ENCODE measurements around the gene SBNO2. TPM values are rescaled to one million over a fixed set of nuclear protein-coding genes. Genes with fewer than 3 reads are reported as not detected.
"Not testable (repeated sequence)": the region's sequence is repeated elsewhere in the genome, so short reads cannot be mapped to it uniquely, and the experiment has no call there.

The SBNO2 gene
- total RNA-seq, 1 donor from 2014 or later: 4.1 TPM

DNA sequence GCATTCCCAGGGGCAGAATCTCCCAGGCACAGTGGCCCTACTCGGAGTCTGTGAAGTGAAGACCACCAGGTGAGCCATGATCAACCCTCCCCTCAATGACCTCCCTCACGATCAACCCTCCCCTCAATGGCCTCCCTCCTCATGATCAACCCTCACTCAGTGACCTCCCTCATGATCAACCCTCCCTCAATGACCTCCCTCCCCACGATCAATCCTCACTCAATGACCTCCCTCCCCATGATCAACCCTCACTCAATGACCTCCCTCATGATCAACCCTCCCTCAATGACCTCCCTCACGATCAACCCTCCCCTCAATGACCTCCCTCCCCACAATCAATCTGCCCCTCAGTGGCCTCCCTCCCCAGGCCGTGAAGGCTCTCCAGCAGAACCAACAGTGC is 32.1 kb downstream of the SBNO2 start:
- FAIRE-seq (no peak), DNase-seq (ENCODE audit: low spot score in 2 of 2) (no peak)

DNA sequence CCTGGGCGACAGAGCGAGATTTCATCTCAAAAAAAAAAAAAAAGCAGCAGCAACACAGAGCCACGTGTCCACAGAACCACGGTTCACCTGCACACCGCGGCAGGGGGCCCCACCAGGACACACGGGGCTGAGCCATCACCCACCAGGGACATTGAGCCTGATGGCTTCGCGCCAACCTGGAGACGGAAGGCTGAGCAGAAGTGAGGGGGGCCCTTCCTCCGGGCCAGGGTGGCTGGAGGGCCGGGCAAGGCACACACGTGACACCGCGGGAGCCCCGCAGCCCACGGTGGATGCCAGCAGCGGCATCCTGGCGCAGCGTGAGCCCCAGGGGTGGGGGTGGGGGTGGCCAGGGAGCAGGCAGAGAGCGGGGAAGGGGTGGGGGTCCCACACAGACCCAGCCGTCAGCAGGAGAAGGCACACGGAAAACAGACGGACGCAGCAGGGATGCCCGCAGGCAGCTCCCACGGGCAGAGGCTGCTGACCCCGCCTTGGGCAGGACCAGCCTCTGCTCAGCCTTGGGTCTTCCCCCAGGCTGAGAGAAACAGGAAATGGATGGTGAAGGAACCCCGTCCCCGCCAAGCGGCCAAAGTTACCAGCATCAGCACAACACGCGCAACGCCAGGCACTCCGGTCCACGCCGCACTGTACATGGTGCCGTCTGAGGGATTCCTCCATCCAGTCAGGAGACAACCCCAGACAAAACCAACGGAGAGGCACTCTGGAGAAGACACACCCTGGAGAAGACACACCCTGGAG is 33.6 kb downstream of the SBNO2 start:
- FAIRE-seq (no peak), DNase-seq (ENCODE audit: low spot score in 2 of 2) (no peak)

DNA sequence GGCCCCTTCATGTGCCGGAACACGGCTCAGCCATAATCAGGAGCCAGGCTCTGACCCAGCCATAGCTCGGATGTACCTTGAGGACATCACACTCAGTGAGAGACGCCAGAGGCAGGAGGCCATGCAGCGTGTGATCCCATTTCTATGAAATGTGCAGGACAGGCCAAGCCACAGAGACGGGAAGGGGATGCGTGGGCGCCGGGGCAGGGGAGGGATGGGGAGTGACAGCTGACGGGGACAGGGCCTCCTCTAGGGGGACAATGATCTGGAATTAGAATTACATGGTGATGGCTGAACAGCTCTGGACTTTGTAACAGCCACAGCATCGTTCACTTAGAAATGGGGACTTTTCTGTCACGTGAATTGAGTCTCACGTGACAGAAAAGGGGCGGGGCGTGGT is 34.9 kb downstream of the SBNO2 start:
- FAIRE-seq (no peak), DNase-seq (ENCODE audit: low spot score in 2 of 2) (no peak)

DNA sequence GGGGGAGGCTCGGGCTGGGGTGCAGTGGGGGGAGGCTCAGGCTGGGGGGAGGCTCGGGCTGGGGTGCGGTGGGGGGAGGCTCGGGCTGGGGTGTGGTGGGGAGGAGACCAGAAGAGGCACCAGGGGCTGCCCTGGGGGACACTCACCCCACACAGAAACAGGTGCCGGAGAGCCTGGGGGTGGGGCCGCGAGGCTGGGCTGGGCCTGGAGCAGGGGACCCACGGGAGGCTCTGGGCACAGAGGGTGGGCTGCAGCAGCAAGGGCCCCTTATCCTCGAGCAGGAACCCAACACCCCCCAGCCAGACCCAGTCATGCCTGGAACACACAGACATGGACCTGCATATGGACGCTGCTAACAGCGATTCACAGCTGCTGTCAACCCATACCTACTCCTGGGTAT is 35.9 kb downstream of the SBNO2 start:
- FAIRE-seq (no peak), DNase-seq (ENCODE audit: low spot score in 2 of 2) (no peak)

DNA sequence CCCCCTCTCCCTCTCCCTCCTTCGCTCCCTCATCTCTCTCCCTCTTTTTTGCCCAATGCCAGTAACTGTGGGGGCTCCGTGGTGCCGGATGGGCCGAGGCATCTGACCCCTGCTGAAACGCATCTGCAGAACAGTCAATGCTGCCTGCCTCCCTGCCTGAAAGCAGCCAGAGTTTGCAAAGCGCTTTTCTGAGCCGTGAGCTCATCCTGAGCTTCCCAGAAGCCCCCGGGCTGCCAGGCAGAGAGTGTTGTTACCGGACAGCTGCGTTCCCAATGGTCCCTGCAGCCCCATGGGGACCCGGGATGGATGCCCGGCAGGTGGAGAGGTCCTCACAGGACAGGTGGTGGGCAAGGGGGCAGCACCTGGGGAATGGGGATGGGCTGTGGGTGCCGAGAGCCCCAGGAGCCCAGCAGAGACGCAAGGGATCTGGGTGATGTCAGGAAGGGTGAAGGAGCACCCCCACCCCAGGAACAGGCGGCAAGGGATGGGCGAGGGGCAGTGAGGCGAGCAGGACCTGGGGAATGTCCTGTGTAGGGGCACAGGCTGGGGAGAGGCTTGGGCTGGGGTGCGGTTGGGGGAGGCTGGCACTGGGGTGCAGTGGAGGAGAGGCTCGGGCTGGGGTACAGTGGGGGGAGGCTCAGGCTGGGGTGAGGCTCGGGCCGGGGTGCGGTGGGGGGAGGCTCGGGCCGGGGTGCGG is 37.3 kb downstream of the SBNO2 start:
- FAIRE-seq: no peak
- no peak for DNase-seq (ENCODE audit: low spot score in 2 of 2)

DNA sequence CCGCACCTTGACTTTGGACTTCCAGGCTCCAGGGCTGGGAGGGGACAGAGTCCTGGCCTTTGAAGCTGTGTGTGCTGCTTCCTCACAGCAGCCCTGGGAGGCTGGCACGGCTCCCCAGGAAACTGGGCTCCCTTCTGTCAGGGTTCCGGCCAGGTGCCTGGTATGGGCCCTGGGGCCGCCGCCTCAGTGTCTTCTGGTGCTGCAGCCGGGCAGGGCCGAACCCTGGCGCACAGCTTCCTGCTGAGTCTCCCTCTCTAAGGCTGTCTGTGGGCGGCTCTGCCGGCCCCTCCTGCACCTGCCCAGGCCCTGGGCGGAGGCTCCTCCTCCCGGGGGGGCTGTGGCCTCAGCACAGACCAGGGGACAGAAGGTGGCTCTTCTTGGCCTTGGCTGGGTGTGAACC is 37.9 kb downstream of the SBNO2 start:
- DNase-seq (ENCODE audit: low spot score in 2 of 2): no peak

DNA sequence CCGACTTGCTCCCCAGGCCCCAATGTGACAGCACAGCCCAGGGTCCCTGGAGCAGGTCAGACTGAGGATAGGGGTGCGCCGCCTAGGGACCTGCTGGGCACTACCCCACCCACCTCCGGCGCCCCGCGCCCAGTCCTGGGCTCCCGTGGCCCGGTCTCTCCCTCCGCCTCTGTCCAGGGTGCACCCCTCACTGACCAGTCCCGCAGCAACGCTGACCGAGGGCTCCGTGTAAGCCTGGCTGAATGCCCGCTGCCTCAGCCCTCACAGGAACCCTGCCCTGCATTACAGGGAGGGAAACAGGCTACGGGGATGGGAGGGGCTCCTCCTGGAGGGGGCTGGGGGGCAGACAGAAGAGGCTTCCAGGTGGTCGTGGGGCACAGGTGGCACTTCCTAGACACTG is 38.6 kb downstream of the SBNO2 start:
- FAIRE-seq (no peak), DNase-seq (ENCODE audit: low spot score in 2 of 2) (no peak)

More for the DNA sequence above, 37.9 kb downstream of the SBNO2 start:
- FAIRE-seq: no peak

DNA sequence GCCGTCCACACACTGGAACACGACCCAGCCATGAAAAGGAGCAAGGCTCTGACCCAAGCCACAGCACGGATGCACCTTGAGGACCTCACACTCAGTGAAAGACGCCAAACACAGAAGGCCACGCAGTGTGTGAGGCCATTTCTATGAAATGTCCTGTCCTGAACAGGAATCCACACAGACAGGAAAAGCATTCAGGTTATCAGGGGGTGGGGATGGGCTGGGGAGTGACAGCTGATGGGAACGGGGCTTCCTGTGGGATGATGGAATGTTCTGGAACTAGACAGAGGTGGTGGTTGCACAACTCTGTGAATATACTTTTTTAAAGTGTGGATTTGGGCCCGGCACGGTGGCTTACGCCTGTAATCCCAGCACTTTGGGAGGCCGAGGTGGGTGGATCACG is 39.6 kb downstream of the SBNO2 start:
- no peak for DNase-seq (ENCODE audit: low spot score in 2 of 2)
- FAIRE-seq: no peak

DNA sequence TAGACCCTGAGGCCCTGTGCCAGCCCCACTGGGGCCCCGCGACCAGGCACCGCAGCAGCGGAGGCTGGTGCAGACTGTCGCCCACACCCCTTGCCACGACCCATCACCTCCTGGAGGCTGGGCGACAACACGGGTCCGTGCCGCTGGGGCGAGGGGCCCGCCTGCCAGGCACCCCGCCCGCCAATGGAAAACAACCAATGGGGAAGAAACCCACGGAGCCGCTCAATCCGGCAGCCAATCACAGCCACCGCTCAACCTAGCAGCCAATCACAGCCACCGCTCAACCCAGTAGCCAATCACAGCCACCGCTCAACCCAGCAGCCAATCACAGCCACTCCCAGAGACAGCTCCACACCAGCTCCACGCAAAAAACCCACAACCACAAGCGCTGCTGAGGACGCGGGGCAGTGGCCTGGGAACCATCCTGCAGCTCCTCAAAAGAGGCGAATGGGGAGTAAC is 40.6 kb downstream of the SBNO2 start:
- FAIRE-seq: no peak
- no peak for DNase-seq (ENCODE audit: low spot score in 2 of 2)

DNA sequence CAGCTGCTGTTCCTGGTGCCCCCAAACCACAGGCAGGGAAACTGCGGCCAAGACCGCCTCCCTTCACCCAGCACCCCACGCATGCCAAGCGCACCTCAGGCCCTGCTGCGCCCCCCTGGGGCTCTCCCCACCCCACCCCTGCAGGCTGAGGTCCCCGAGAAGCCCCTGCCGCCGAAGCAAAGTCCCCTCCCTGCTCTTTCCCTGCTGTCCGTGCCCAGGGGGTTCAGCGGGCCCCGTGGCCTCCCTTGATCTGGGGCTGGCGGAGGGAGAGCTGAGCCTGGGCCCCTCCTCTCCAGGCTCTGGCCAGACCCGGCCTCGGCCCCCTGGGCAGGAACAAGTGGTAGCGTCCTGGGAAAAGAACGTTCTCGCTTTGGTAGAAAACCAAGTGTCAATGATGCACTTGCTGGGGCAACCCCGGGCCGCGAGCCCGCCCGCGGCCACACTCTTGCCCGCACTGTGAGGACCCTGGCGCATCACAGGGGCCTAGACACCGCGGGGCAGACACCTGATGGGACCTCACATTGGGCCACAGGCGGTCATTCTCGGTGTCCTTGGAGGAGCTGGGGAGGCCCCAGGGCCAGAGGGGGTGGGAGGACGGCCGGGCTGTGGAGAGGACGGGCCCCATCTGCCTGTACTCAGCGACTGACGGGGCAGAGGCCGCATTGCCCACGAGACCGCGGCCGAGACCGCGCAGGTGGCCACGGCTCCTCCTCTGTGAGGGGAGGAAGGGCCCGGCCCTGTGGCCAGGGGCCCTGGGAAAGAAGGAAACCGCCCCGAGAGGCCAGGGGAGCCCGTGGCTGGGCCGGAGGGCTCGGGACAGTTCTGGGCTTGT is 41.3 kb downstream of the SBNO2 start:
- no peak for FAIRE-seq
- DNase-seq (ENCODE audit: low spot score in 2 of 2): no peak

DNA sequence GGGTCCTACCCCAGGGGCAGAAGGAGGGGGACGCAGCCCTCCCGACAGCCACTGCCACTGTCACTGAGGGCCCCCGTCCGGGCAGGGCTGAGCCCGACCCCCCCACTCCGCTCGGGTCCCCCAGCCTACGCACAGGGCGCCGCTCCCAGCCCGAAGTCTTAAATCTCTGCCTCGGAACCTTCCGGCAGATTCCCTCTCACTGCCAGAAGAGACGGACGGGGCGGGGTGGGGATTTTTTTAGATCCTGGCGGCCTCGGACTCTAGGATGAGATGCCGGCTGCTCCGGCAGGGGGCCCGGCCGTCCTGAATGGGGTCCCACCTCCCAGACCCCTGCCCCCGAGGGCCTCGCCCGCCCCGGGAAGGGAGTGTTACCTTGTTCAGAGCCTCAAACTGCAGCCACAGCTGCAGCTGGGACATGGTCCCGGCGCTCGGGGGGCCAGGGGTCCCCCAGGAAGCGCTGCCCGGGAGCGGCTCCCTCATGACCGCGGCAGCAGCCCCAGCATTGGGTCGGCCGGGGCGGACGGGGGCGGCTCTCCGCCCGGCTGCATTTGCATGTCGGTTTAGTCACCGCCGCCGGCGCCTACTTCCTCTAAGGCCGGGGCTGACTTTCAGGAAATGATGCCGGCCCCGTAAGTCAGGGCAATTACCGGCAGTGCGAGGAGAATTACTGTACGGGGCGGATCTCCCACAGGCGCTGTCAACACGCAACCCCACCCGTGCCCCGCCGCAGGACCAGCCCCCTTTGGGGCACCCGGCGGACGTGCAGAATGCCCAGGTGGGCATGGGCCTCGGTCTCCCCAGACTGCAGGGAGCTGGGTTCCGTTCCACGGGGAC is 42.1 kb downstream of the SBNO2 start:
- DNase-seq (ENCODE audit: low spot score in 2 of 2) (peak in 1 of 2 donors; percentile 80), FAIRE-seq (no peak)

DNA sequence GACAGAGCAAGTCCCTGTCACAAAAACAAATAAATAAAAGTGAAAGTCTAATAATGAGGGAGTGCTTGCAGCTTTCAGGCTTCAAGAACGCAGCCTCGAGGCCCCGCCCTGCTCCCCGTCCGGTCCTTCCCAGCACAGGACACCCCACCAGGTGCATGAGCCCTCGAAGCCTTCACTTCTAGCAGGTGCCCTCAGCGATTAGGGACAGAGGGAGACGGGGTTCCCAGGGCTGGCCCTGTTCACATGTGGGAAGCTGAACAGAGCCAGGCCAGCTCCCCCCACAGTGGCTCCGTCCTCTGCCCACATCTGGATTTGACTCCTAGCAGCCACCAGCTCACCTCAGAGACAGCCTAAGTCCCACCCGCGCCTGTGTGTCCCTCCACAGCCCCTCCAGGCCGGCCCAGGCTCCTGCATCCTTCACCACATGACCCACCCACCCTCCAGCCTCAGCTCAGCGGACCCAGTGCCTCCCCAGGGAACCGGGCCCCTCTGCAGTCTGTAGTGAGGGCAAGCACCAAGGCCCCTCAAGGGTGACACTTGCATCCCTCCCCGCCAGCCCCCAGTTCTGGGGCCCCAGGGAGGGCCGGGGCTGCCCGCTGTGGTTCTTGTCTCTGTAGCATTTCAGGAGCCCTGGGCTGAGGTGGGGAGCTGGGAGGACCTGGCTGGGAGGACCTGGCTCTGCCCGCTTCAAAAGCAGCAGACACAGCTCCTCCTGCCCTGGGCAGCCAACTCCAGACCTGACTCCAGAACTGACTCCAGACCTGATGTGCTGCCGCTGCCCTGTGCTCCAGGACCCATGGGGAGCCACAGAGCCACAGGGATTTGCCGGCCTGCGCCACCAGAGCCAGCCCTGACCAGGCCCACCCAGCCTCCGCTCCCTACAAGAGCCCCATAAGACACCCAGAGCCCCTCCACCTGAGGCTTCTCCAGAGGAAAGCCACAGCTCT is 43.0 kb downstream of the SBNO2 start:
- DNase-seq (ENCODE audit: low spot score in 2 of 2): no peak
- FAIRE-seq: no peak

DNA sequence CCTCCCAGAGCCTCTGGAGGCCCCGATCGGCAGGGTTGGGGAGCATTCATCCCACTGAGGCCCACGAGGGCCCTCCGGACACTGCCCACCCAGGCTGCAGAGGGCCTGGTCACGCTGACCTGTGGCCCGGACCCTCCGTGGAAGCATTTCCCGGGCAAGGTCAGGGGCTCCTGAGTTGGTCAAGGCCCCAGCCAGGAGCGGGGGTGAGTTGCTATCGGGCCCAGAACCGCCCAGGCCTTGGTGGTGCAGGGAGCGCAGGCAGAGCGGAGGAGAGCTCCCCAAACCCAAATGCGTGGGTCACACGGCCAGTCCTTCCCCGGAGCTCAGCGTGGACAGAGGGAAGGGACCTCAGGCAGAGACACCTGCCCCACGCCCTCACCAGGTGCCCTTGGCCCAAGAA is 44.5 kb downstream of the SBNO2 start:
- DNase-seq (ENCODE audit: low spot score in 2 of 2) (no peak), FAIRE-seq (no peak)

DNA sequence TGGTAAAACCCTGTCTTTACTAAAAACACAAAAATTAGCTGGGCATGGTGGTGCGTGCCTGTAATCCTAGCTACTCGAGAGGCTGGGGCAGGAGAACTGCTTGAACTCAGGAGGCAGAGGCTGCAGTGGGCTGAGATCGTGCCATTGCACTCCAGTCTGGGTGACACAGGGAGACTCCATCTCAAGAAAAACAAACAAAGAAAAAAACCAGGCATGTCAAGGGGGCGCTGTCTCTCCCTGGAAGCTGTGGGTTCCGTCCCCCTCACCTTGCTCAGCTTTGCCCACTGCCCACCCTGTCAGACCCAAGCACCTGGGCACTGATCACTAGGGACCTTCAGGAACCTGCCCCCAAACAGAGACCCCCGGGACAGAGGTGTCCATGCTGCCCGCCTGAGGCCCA is 45.0 kb downstream of the SBNO2 start:
- not testable (repeated sequence) for FAIRE-seq; DNase-seq (ENCODE audit: low spot score in 2 of 2)

DNA sequence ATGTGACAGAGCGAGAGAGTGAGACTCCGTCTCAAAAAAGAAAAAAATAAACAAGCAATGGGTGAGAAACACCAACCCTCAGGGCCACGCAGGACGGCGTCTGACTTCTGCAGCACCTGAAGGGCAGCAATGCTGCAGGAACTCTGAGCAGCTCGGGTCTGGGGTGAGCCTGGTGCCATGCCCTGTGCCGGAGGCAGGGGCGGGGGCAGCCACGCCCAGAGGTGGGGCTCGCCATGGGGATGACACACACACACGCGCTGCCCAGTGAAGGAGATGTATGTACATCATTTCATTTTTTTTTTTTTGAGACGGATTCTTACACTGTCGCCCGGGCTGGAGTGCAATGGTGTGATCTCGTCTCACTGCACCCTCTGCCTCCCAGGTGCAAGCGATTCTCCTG is 46.0 kb downstream of the SBNO2 start:
- no peak for FAIRE-seq
- no peak for DNase-seq (ENCODE audit: low spot score in 2 of 2)

DNA sequence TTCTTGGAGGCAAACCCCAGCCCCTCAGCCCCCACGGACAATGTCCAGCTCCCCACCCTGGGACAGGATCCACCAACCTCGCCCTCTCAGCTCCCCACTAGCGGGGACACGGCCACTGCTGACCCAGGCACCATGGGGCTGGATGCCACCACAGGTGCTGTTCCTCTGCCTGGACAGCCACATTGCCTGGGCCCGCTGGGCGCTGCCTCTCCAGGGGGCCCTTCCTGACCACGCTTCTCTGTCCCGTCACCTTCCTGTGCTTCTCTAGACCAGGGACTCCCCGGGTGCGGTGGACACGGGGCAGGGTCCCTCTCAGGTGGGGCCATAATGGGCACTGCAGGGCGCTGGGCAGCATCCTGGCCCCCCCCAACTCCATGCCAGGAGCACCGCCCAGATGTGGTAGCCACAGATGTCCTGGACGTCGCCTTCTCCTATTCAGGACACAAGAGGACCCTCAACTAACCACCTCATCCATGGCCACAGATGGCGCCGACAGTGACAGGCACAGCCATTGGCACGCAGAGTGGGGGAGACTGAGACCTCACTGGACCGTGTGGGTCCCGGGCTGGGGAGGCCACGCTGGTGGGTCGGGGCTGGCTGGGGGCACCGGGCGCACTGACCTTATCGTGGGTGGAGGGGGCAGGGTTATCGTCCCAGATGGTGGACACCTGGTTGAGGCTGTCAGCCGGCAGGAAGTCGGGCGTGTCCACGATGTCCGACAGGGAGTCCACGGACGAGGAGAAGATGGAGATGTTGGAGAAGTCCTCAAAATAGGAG is 46.9 kb downstream of the SBNO2 start:
- no peak for FAIRE-seq
- DNase-seq (ENCODE audit: low spot score in 2 of 2): no peak

DNA sequence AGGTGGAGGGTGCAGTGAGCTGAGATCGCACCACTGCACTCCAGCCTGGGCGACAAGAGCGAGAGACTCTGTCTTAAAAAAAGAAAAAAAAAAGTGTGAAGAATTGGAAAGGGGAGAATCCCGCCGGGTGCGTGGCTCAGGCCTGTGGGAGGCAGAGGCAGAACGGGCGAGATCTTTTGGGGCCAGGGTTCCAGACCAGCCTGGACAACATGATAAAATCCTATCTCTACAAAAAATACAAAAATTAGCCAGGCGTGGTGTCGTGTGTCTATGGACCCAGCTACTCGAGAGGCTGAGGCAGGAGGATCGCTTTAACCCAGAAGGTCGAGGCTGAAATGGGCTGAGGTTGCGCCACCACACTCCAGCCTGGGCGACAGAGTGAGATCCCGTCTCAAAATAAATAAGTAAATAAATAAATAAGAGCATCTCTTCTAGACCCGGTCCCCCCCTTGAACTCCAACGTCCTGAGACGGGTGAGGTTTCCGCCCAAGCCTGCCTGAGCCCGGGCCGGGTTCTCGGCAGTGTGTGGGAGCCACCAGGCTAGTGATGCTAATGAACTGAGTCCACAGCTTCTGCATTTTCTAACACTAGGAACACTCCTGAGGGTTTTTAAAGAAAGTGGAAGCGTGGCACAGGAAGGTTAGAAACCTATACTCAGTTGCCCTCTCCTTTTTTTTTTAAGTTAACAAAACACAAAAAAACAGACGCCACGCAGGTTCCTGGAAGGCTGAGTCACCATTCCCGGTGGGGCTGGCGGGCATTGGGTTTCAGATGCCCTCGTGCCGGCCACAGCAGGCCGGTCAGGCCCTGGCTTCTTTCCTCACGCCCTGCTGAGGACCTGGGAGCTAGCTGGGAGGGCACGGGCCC is 48.2 kb downstream of the SBNO2 start:
- FAIRE-seq: no peak
- DNase-seq (ENCODE audit: low spot score in 2 of 2): no peak

All from frontal cortex (tissue), 4 donors.